Tibial artery (tissue), 4 donors: Measurements from ENCODE around the gene PRXL2A.

Experiments used
- DNase-seq, 2 donors: peaks; one replicate each; pipeline ENCODE4 v3.0.0-alpha.2; 2019
- H3K27ac ChIP-seq, 2 donors: fragments of 200-600 bp; sonication (generic) in 1 of 2; 1 replicate in 1 of 2; 2 replicates in 1 of 2; pipeline ENCODE4 v1.5.1; 2018 to 2019; ENCODE audit warnings: mild to moderate bottlenecking in 1 of 2
- H3K27me3 ChIP-seq, 2 donors: fragments of 200-600 bp; sonication (generic) in 1 of 2; one replicate each; pipeline versions ENCODE4 v1.5.1 to v1.6.0; 2016 to 2019
- H3K36me3 ChIP-seq, 3 donors: fragments of 200-600 bp; sonication (generic) in 2 of 3; one replicate each; pipeline ENCODE4 v1.5.1; 2016 to 2019; ENCODE audit warnings: mild to moderate bottlenecking in 2 of 3
- H3K4me1 ChIP-seq, 4 donors: fragments of 200-600 bp; sonication (generic) in 2 of 4; 1 replicate in 3 of 4; 2 replicates in 1 of 4; pipeline ENCODE4 v1.5.1; 2016 to 2019
- H3K4me3 ChIP-seq, 2 donors: fragments of 200-600 bp; sonication (generic) in 1 of 2; 1 replicate in 1 of 2; 2 replicates in 1 of 2; pipeline ENCODE4 v1.5.1; 2018 to 2019; ENCODE audit warnings: mild to moderate bottlenecking in 2 of 2
- H3K9me3 ChIP-seq, 3 donors: fragments of 200-600 bp; sonication (generic) in 1 of 3; one replicate each; pipeline ENCODE4 v1.5.1; 2016 to 2019
- CTCF ChIP-seq, 2 experiments: fragments of 200-600 bp in 1 of 2; fragments of 450-650 bp in 1 of 2; IDR thresholded peaks; one replicate each; pipeline ENCODE4 v1.5.1; 2017 to 2019; ENCODE audit warnings: antibody characterized with exemption in 2 of 2, mild to moderate bottlenecking in 1 of 2, moderate library complexity in 1 of 2
- intact Hi-C: fragments of 100-400 bp; cut with DNase I; formaldehyde crosslinking; loops from one replicate; pipeline ENCODE4 v1.15.0; 2023; ENCODE audit warnings: low total_unique reads

Gene PRXL2A

GRCh38 chr10:80394358-80394916, 13.9 kb upstream of the PRXL2A start:
- intact Hi-C loops = no loop called here
- TF ChIP-seq CTCF (IDR thresholded peaks at IDR 0.05) = no peak
- Histone ChIP-seq H3K9me3 (no peaks in the 10 kb centered on the region), H3K27me3 (peaks cover 0 to 19% of the 10 kb centered on the region in 2 donors), H3K27ac (no peak overlapping the region), H3K4me3 (no peak overlapping the region), H3K4me1 (no peaks in the 10 kb centered on the region), H3K36me3 (no peaks in the 10 kb centered on the region)
- no peak for DNase-seq

- Histone ChIP-seq H3K4me1 (no peaks in the 10 kb centered on the region), H3K36me3 (no peaks in the 10 kb centered on the region), H3K27ac (no peak overlapping the region), H3K27me3 (peaks cover 0 to 19% of the 10 kb centered on the region in 2 donors), H3K9me3 (no peaks in the 10 kb centered on the region), H3K4me3 (no peak overlapping the region)
- no peak for DNase-seq
- no peak for TF ChIP-seq CTCF (IDR thresholded peaks at IDR 0.05)
- intact Hi-C loops = no loop called here
These were observed 11.3 kb upstream of the PRXL2A start for GRCh38 chr10:80397014-80397413.

GRCh38 chr10:80400136-80400804, 8.1 kb upstream of the PRXL2A start:
- H3K4me3 ChIP-seq = no peak overlapping the region
- H3K27ac ChIP-seq = no peak overlapping the region
- no peak for DNase-seq
- no peak for TF ChIP-seq CTCF (IDR thresholded peaks at IDR 0.05)
- intact Hi-C loops = no loop called here
- H3K4me1 ChIP-seq = no peaks in the 10 kb centered on the region
- H3K9me3 ChIP-seq = no peaks in the 10 kb centered on the region
- H3K27me3 ChIP-seq = peaks cover 0 to 16% of the 10 kb centered on the region in 2 donors
- no peaks in the 10 kb centered on the region for H3K36me3 ChIP-seq

- TF ChIP-seq CTCF (IDR thresholded peaks at IDR 0.05) = no peak
- H3K9me3 ChIP-seq = no peaks in the 10 kb centered on the region
- H3K27ac ChIP-seq = no peak overlapping the region
- intact Hi-C loops = no loop called here
- H3K27me3 ChIP-seq = peaks cover 0 to 20% of the 10 kb centered on the region in 2 donors
- no peaks in the 10 kb centered on the region for H3K36me3 ChIP-seq
- no peak overlapping the region for H3K4me3 ChIP-seq
- peaks cover 0 to 13% (median 12%) of the 10 kb centered on the region in 4 donors for H3K4me1 ChIP-seq
- DNase-seq = no peak
These were observed 3.3 kb upstream of the PRXL2A start for GRCh38 chr10:80405035-80405434.

GRCh38 chr10:80405626-80406025, 2.7 kb upstream of the PRXL2A start:
- H3K27me3 ChIP-seq = peaks cover 0 to 24% of the 10 kb centered on the region in 2 donors
- intact Hi-C loops = no loop called here
- no peak for DNase-seq
- H3K4me3 ChIP-seq = no peak overlapping the region
- no peak overlapping the region for H3K27ac ChIP-seq
- H3K9me3 ChIP-seq = no peaks in the 10 kb centered on the region
- no peak for TF ChIP-seq CTCF (IDR thresholded peaks at IDR 0.05)
- no peaks in the 10 kb centered on the region for H3K36me3 ChIP-seq
- H3K4me1 ChIP-seq = peaks cover 0 to 16% (median 12%) of the 10 kb centered on the region in 4 donors
